ENCODE results near the gene HSD3B7. TPM values are rescaled to one million over a fixed set of nuclear protein-coding genes. Genes with fewer than 3 reads are reported as not detected.

HSD3B7 gene
- total RNA-seq, 2 donors from 2014 or later: 0.21 to 0.60 TPM

- H3K27ac Mint-ChIP-seq: peak overlapping the region; percentile 61
- DNase-seq (no peak), ATAC-seq (no peak)
- peaks cover 19% of the 10 kb centered on the region for H3K4me1 Mint-ChIP-seq
- no peak overlapping the region for H3K4me3 Mint-ChIP-seq
- peaks cover 13% of the 10 kb centered on the region for H3K36me3 Mint-ChIP-seq (ENCODE audit: low read depth)
- H3K27me3 Mint-ChIP-seq: no peaks in the 10 kb centered on the region
- H3K9me3 ChIP-seq (ENCODE audit: control insufficient read depth, low read length, poor library complexity, severe bottlenecking): no peaks in the 10 kb centered on the region
Measured at GRCh38 chr16:30964574-30965226, 20.3 kb upstream of the HSD3B7 start.

GRCh38 chr16:30965436-30965835 lies 19.6 kb upstream of the HSD3B7 start:
- Mint-ChIP-seq H3K27ac (peak overlapping the region; percentile 61), H3K36me3 (ENCODE audit: low read depth) (peaks cover 9% of the 10 kb centered on the region), H3K27me3 (no peaks in the 10 kb centered on the region), H3K4me3 (no peak overlapping the region), H3K4me1 (peaks cover 12% of the 10 kb centered on the region)
- no peak for DNase-seq
- no peaks in the 10 kb centered on the region for H3K9me3 ChIP-seq (ENCODE audit: control insufficient read depth, low read length, poor library complexity, severe bottlenecking)
- no peak for ATAC-seq

- H3K9me3 ChIP-seq (ENCODE audit: control insufficient read depth, low read length, poor library complexity, severe bottlenecking): no peaks in the 10 kb centered on the region
- peaks cover 14% of the 10 kb centered on the region for H3K36me3 Mint-ChIP-seq (ENCODE audit: low read depth)
- ATAC-seq (no peak), DNase-seq (no peak)
- H3K27me3 Mint-ChIP-seq: no peaks in the 10 kb centered on the region
- no peak overlapping the region for H3K4me3 Mint-ChIP-seq
- peak overlapping the region; percentile 56 for H3K27ac Mint-ChIP-seq
- peaks cover 16% of the 10 kb centered on the region for H3K4me1 Mint-ChIP-seq
Measured at GRCh38 chr16:30966033-30966619, 18.9 kb upstream of the HSD3B7 start.

GRCh38 chr16:30967795-30968194 lies 17.2 kb upstream of the HSD3B7 start:
- Mint-ChIP-seq H3K36me3 (ENCODE audit: low read depth) (peaks cover 17% of the 10 kb centered on the region), H3K27ac (no peak overlapping the region), H3K4me1 (peaks cover 20% of the 10 kb centered on the region), H3K4me3 (no peak overlapping the region), H3K27me3 (no peaks in the 10 kb centered on the region)
- DNase-seq: no peak
- no peaks in the 10 kb centered on the region for H3K9me3 ChIP-seq (ENCODE audit: control insufficient read depth, low read length, poor library complexity, severe bottlenecking)
- no peak for ATAC-seq

GRCh38 chr16:30969246-30969842 lies 15.7 kb upstream of the HSD3B7 start:
- peaks cover 25% of the 10 kb centered on the region for H3K36me3 Mint-ChIP-seq (ENCODE audit: low read depth)
- H3K27ac Mint-ChIP-seq: no peak overlapping the region
- no peaks in the 10 kb centered on the region for H3K9me3 ChIP-seq (ENCODE audit: control insufficient read depth, low read length, poor library complexity, severe bottlenecking)
- peaks cover 28% of the 10 kb centered on the region for H3K4me1 Mint-ChIP-seq
- ATAC-seq: no peak
- H3K4me3 Mint-ChIP-seq: no peak overlapping the region
- no peak for DNase-seq
- H3K27me3 Mint-ChIP-seq: no peaks in the 10 kb centered on the region

GRCh38 chr16:30971298-30971697 lies 13.7 kb upstream of the HSD3B7 start:
- H3K9me3 ChIP-seq (ENCODE audit: control insufficient read depth, low read length, poor library complexity, severe bottlenecking): no peaks in the 10 kb centered on the region
- ATAC-seq: no peak
- no peak overlapping the region for H3K4me3 Mint-ChIP-seq
- H3K27ac Mint-ChIP-seq: no peak overlapping the region
- H3K27me3 Mint-ChIP-seq: no peaks in the 10 kb centered on the region
- DNase-seq: no peak
- H3K4me1 Mint-ChIP-seq: peaks cover 26% of the 10 kb centered on the region
- peaks cover 24% of the 10 kb centered on the region for H3K36me3 Mint-ChIP-seq (ENCODE audit: low read depth)

GRCh38 chr16:30972872-30973271 lies 12.1 kb upstream of the HSD3B7 start:
- H3K4me3 Mint-ChIP-seq: no peak overlapping the region
- no peaks in the 10 kb centered on the region for H3K9me3 ChIP-seq (ENCODE audit: control insufficient read depth, low read length, poor library complexity, severe bottlenecking)
- DNase-seq: no peak
- no peak for ATAC-seq
- no peak overlapping the region for H3K27ac Mint-ChIP-seq
- peaks cover 23% of the 10 kb centered on the region for H3K4me1 Mint-ChIP-seq
- peaks cover 24% of the 10 kb centered on the region for H3K36me3 Mint-ChIP-seq (ENCODE audit: low read depth)
- H3K27me3 Mint-ChIP-seq: no peaks in the 10 kb centered on the region

- H3K27ac Mint-ChIP-seq: peak overlapping the region; percentile 81
- H3K4me1 Mint-ChIP-seq: peaks cover 23% of the 10 kb centered on the region
- peaks cover 24% of the 10 kb centered on the region for H3K36me3 Mint-ChIP-seq (ENCODE audit: low read depth)
- H3K9me3 ChIP-seq (ENCODE audit: control insufficient read depth, low read length, poor library complexity, severe bottlenecking): no peaks in the 10 kb centered on the region
- DNase-seq: no peak
- no peaks in the 10 kb centered on the region for H3K27me3 Mint-ChIP-seq
- no peak for ATAC-seq
- H3K4me3 Mint-ChIP-seq: no peak overlapping the region
Measured at GRCh38 chr16:30974348-30974747, 10.7 kb upstream of the HSD3B7 start.

- peak overlapping the region; percentile 71 for H3K27ac Mint-ChIP-seq
- peaks cover 18% of the 10 kb centered on the region for H3K4me1 Mint-ChIP-seq
- H3K9me3 ChIP-seq (ENCODE audit: control insufficient read depth, low read length, poor library complexity, severe bottlenecking): no peaks in the 10 kb centered on the region
- H3K4me3 Mint-ChIP-seq: no peak overlapping the region
- no peaks in the 10 kb centered on the region for H3K27me3 Mint-ChIP-seq
- ATAC-seq (no peak), DNase-seq (no peak)
- peaks cover 19% of the 10 kb centered on the region for H3K36me3 Mint-ChIP-seq (ENCODE audit: low read depth)
Measured at GRCh38 chr16:30976486-30976885, 8.5 kb upstream of the HSD3B7 start.

GRCh38 chr16:30977502-30977901 lies 7.5 kb upstream of the HSD3B7 start:
- Mint-ChIP-seq H3K4me3 (no peak overlapping the region), H3K36me3 (ENCODE audit: low read depth) (peaks cover 18% of the 10 kb centered on the region), H3K27ac (peak overlapping the region; percentile 14), H3K4me1 (peaks cover 15% of the 10 kb centered on the region), H3K27me3 (no peaks in the 10 kb centered on the region)
- DNase-seq (no peak), ATAC-seq (peak; percentile 40)
- no peaks in the 10 kb centered on the region for H3K9me3 ChIP-seq (ENCODE audit: control insufficient read depth, low read length, poor library complexity, severe bottlenecking)

- no peaks in the 10 kb centered on the region for H3K9me3 ChIP-seq (ENCODE audit: control insufficient read depth, low read length, poor library complexity, severe bottlenecking)
- Mint-ChIP-seq H3K27ac (no peak overlapping the region), H3K4me1 (peaks cover 5% of the 10 kb centered on the region), H3K27me3 (no peaks in the 10 kb centered on the region), H3K4me3 (no peak overlapping the region), H3K36me3 (ENCODE audit: low read depth) (peaks cover 13% of the 10 kb centered on the region)
- ATAC-seq (no peak), DNase-seq (no peak)
Measured at GRCh38 chr16:30979170-30980022, 5.6 kb upstream of the HSD3B7 start.

GRCh38 chr16:30980023-30980371 lies 5.0 kb upstream of the HSD3B7 start:
- no peaks in the 10 kb centered on the region for H3K9me3 ChIP-seq (ENCODE audit: control insufficient read depth, low read length, poor library complexity, severe bottlenecking)
- no peak overlapping the region for H3K27ac Mint-ChIP-seq
- peaks cover 5% of the 10 kb centered on the region for H3K4me1 Mint-ChIP-seq
- H3K36me3 Mint-ChIP-seq (ENCODE audit: low read depth): peaks cover 13% of the 10 kb centered on the region
- ATAC-seq (no peak), DNase-seq (no peak)
- H3K27me3 Mint-ChIP-seq: no peaks in the 10 kb centered on the region
- no peak overlapping the region for H3K4me3 Mint-ChIP-seq

GRCh38 chr16:30980434-30980833 lies 4.6 kb upstream of the HSD3B7 start:
- Mint-ChIP-seq H3K4me3 (no peak overlapping the region), H3K36me3 (ENCODE audit: low read depth) (peaks cover 13% of the 10 kb centered on the region)
- ATAC-seq: no peak

More at GRCh38 chr16:30980434-30980833, 4.6 kb upstream of the HSD3B7 start:
- Mint-ChIP-seq H3K4me1 (peaks cover 5% of the 10 kb centered on the region), H3K27ac (no peak overlapping the region), H3K27me3 (no peaks in the 10 kb centered on the region)
- DNase-seq: no peak
- no peaks in the 10 kb centered on the region for H3K9me3 ChIP-seq (ENCODE audit: control insufficient read depth, low read length, poor library complexity, severe bottlenecking)
